BLaER1 treated with 17β-estradiol and CSF1 and Interleukin-3, amounts not matched to agents 10 nM and 100 nM (cell line): Measurements from ENCODE around the gene DIP2C.
"Not testable (repeated sequence)": the region's sequence is repeated elsewhere in the genome, so short reads cannot be mapped to it uniquely, and the experiment has no call there.

ENCODE experiments used
- H3K27ac ChIP-seq, 11 experiments: shearing (Covaris generic); formaldehyde crosslinking; 2 replicates each; pipeline ENCODE4 v1.8.1; 2022
- H3K27me3 ChIP-seq, 11 experiments: shearing (Covaris generic); formaldehyde crosslinking; 2 replicates each; pipeline ENCODE4 v1.8.1; 2022
- H3K36me3 ChIP-seq, 11 experiments: shearing (Covaris generic); formaldehyde crosslinking; 2 replicates each; pipeline ENCODE4 v1.8.1; 2022
- H3K4me1 ChIP-seq, 10 experiments: shearing (Covaris generic); formaldehyde crosslinking; 2 replicates each; pipeline ENCODE4 v1.8.1; 2022
- H3K4me2 ChIP-seq, 11 experiments: shearing (Covaris generic); formaldehyde crosslinking; 2 replicates each; pipeline ENCODE4 v1.8.1; 2022
- H3K4me3 ChIP-seq, 10 experiments: shearing (Covaris generic); formaldehyde crosslinking; 2 replicates each; pipeline ENCODE4 v1.8.1; 2022
- H3K9ac ChIP-seq, 11 experiments: shearing (Covaris generic); formaldehyde crosslinking; 2 replicates each; pipeline ENCODE4 v1.8.1; 2022
- H3K9me3 ChIP-seq, 11 experiments: shearing (Covaris generic); formaldehyde crosslinking; replicated peaks in 1 of 11; 2 replicates each; pipeline ENCODE4 v1.8.1; 2022
- H4K20me1 ChIP-seq, 11 experiments: shearing (Covaris generic); formaldehyde crosslinking; 2 replicates each; pipeline ENCODE4 v1.8.1; 2022
- Cebpa-rat ChIP-seq, 11 experiments: shearing (Covaris generic); IDR thresholded peaks; 2 replicates each; pipeline ENCODE4 v1.8.1; 2022

The DIP2C gene

DNA sequence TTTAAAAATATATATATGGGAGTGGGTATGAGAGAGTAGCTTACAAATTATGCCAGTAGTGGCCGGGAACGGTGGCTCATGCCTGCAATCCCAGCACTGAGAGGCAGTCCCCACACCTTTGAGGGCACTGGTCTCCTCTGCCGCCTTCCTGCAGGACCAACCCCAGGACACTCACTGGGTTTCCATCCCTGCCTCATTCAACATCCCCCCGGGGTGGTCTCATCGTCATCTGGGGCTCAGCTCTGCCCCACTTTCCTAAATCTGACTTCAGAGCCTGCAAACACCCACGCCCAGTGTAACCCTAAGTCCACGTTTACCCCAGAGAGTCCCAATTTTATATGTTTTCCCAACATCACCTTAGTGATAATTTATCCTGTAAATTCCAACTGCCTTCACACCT, 96.5 kb downstream of the DIP2C start:
- no peak overlapping the region for H3K4me2 ChIP-seq
- H3K27me3 ChIP-seq = peaks cover 0 to 28% (median 0%) of the 10 kb centered on the region in 11 experiments; a peak in 6 of 22 replicates
- no peak for TF ChIP-seq Cebpa-rat (IDR thresholded peaks at IDR 0.05)

DNA sequence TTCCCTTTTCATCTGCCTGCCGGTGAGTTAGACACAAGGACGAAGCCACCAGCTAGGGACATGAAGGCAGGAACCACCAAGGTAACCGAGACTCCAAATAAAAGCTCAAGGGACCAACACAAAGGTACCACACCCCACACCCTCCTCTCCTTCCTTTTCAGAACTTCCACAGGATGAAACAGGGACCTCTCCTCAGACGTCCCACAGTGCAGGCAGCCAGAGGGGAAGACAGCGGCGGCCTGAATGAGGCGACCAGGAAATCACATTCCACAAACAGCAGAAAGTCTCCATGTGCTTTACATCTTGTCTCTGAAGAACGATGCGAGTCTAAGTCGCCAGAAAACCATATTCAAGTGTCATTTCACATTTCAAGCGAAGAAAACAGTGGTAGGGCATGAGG, 97.8 kb downstream of the DIP2C start:
- Histone ChIP-seq H3K27ac (no peak overlapping the region), H3K36me3 (no peaks in the 10 kb centered on the region), H3K4me1 (peaks cover 17 to 53% (median 39%) of the 10 kb centered on the region in 10 experiments), H3K27me3 (peaks cover 0 to 29% (median 0%) of the 10 kb centered on the region in 11 experiments; a peak in 6 of 22 replicates), H3K4me3 (no peak overlapping the region), H4K20me1 (peaks cover 0 to 96% (median 66%) of the 10 kb centered on the region in 11 experiments; a peak in 19 of 22 replicates), H3K4me2 (peak overlapping the region in 5 of 11 experiments; percentile 15 to 96 (median 78); a peak in 7 of 22 replicates), H3K9ac (no peak overlapping the region), H3K9me3 (no peaks in the 10 kb centered on the region)
- TF ChIP-seq Cebpa-rat (IDR thresholded peaks at IDR 0.05) = no peak

More for the DNA sequence above, 96.5 kb downstream of the DIP2C start:
- Histone ChIP-seq H3K9ac (no peak overlapping the region), H3K9me3 (no peaks in the 10 kb centered on the region), H4K20me1 (peaks cover 0 to 99% (median 65%) of the 10 kb centered on the region in 11 experiments; a peak in 20 of 22 replicates), H3K36me3 (no peaks in the 10 kb centered on the region), H3K4me1 (peaks cover 18 to 48% (median 35%) of the 10 kb centered on the region in 10 experiments), H3K27ac (no peak overlapping the region), H3K4me3 (no peak overlapping the region)

- TF ChIP-seq Cebpa-rat (IDR thresholded peaks at IDR 0.05) = no peak
- Histone ChIP-seq H3K9me3 (no peaks in the 10 kb centered on the region), H3K4me2 (peak overlapping the region in 8 of 11 experiments; percentile 77 to 96 (median 85); a peak in 15 of 22 replicates), H3K27ac (no peak overlapping the region), H3K4me1 (peaks cover 17 to 61% (median 39%) of the 10 kb centered on the region in 10 experiments), H4K20me1 (peaks cover 0 to 96% (median 64%) of the 10 kb centered on the region in 11 experiments; a peak in 19 of 22 replicates), H3K27me3 (peaks cover 0 to 29% (median 0%) of the 10 kb centered on the region in 11 experiments; a peak in 6 of 22 replicates), H3K4me3 (no peak overlapping the region), H3K9ac (no peak overlapping the region), H3K36me3 (no peaks in the 10 kb centered on the region)
Measured at GRCh38 chr10:590721-591120, 98.7 kb downstream of the DIP2C start.

DNA sequence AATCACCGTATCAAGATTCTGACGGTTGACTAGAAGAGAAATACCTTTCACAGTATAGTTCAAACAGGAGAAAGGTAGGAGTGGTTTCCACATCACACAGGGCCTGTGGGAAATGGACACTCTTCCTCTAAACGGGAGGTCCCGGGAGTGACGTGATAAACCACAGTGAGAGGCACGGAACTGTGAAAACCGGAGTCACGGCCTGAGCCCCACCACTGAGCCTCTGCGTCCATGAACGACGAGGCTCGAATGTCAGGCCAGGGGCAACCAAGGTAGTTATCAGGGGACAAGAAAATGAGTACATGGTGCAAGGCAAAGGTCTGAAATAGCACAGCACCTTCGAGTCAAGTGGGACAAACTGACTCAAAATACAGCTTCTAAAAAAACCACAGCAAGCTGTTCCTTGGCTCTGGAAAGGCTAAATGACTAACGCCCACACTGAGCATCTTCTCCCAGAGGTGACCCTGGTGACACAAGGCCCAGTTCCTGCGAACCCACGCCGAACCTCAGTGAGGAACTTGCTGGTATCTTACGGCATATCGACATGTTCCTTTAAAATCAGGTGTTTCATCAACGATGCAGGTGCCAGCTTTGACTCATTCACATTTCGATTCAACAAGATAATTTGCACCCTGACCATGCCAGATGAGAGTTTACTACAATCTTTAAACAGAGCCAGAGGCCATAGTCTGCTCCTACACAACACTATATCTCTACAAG, 99.3 kb downstream of the DIP2C start:
- Histone ChIP-seq H3K27ac (no peak overlapping the region), H3K4me1 (peaks cover 17 to 61% (median 39%) of the 10 kb centered on the region in 10 experiments), H3K36me3 (no peaks in the 10 kb centered on the region), H3K9me3 (no peaks in the 10 kb centered on the region), H3K4me2 (peak overlapping the region; percentile 27 to 96 (median 79)), H3K27me3 (peaks cover 0 to 29% (median 0%) of the 10 kb centered on the region in 11 experiments; a peak in 6 of 22 replicates), H3K4me3 (no peak overlapping the region), H3K9ac (no peak overlapping the region), H4K20me1 (peaks cover 0 to 96% (median 62%) of the 10 kb centered on the region in 11 experiments; a peak in 19 of 22 replicates)
- TF ChIP-seq Cebpa-rat (IDR thresholded peaks at IDR 0.05) = no peak

- Histone ChIP-seq H3K9me3 (no peaks in the 10 kb centered on the region), H3K27ac (peak overlapping the region in 1 of 11 experiments; percentile 24; a peak in 1 of 22 replicates), H3K9ac (peak overlapping the region in 4 of 11 experiments; percentile 24 to 50 (median 42); a peak in 6 of 22 replicates), H4K20me1 (peaks cover 0 to 96% (median 59%) of the 10 kb centered on the region in 11 experiments; a peak in 18 of 22 replicates), H3K27me3 (peaks cover 0 to 29% (median 0%) of the 10 kb centered on the region in 11 experiments; a peak in 6 of 22 replicates), H3K36me3 (no peaks in the 10 kb centered on the region), H3K4me3 (0 out of 20 replicates have a peak overlapping the region, but pooled peaks of 1 of the 10 experiments have one; percentile 7), H3K4me1 (peaks cover 17 to 66% (median 39%) of the 10 kb centered on the region in 10 experiments), H3K4me2 (peak overlapping the region; percentile 31 to 96 (median 79); a peak in 21 of 22 replicates)
- TF ChIP-seq Cebpa-rat (IDR thresholded peaks at IDR 0.05) = no peak
Measured at GRCh38 chr10:588246-589165, 101.0 kb downstream of the DIP2C start.

DNA sequence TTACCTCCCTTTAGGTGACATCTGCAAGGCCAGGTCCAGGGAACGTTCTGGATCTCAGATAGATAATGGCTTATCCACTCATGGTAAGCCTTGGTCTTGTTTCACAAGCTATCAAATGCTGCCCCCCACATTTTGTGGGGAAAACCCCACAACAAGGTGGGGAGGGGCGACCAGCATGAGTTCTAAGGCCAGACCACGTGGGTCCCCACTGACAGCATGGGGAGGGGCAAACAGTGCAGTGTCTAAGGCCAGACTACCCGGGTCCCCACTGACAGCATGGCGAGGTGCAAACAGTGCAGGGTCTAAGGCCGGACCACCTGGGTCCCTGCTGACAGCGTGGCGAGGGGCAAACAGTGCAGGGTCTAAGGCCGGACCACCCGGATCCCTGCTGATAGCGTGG, 102.8 kb downstream of the DIP2C start:
- Histone ChIP-seq H3K27me3 (peaks cover 0 to 29% (median 0%) of the 10 kb centered on the region in 11 experiments; a peak in 6 of 22 replicates), H4K20me1 (peaks cover 0 to 98% (median 64%) of the 10 kb centered on the region in 11 experiments; a peak in 18 of 22 replicates), H3K36me3 (no peaks in the 10 kb centered on the region), H3K9ac (no peak overlapping the region), H3K9me3 (no peaks in the 10 kb centered on the region), H3K4me3 (no peak overlapping the region), H3K27ac (no peak overlapping the region), H3K4me2 (peak overlapping the region in 5 of 11 experiments; percentile 3 to 35 (median 15); a peak in 6 of 22 replicates), H3K4me1 (peaks cover 17 to 71% (median 38%) of the 10 kb centered on the region in 10 experiments)
- TF ChIP-seq Cebpa-rat (IDR thresholded peaks at IDR 0.05) = no peak

DNA sequence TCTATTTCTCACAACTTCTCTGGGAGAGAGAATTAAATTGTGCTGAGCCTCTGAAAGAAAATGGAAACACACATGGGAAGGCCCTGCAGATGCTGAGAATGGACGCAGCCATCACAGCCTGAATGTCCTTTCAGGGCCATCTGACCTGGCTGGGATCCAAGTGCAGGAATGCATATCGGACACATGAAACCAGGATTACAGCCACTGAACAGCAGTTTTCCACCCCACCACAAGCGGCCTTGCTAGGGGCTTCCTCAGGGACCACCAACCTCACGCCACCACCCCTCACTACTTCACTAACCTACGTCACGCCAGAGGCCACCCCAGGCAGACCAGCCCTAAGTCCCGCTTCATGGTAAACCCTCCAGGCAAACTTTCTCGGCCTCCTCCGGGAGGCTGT, 103.3 kb downstream of the DIP2C start:
- H3K27me3 ChIP-seq = peaks cover 0 to 29% (median 0%) of the 10 kb centered on the region in 11 experiments; a peak in 6 of 22 replicates
- H3K4me3 ChIP-seq = no peak overlapping the region
- TF ChIP-seq Cebpa-rat (IDR thresholded peaks at IDR 0.05) = no peak
- peak overlapping the region in 1 of 11 experiments; percentile 35; a peak in 1 of 22 replicates for H3K4me2 ChIP-seq
- peaks cover 17 to 66% (median 36%) of the 10 kb centered on the region in 10 experiments for H3K4me1 ChIP-seq
- peaks cover 0 to 97% (median 58%) of the 10 kb centered on the region in 11 experiments; a peak in 18 of 22 replicates for H4K20me1 ChIP-seq
- H3K9me3 ChIP-seq = no peaks in the 10 kb centered on the region
- no peak overlapping the region for H3K9ac ChIP-seq
- H3K27ac ChIP-seq = no peak overlapping the region
- H3K36me3 ChIP-seq = no peaks in the 10 kb centered on the region

DNA sequence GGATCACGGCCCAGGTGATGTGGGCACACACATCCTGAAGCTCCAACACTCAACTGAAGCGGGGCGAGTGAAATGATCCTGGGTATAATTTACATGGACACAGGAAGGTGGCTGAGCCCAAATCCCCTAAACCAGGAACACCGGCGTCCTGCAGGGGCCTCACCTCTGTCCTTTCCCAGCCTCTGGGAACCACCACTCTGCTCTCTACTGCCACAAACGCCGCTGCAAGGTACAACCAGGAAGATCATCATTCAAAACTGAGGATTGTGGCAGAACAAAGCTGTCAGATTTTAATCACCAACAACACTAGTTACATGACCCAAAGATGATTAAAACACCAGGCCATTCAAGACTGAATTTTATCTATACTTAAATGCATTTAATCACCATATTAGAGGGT, 104.0 kb downstream of the DIP2C start:
- Histone ChIP-seq H3K9me3 (no peaks in the 10 kb centered on the region), H3K4me2 (no peak overlapping the region), H3K27me3 (peaks cover 0 to 25% (median 0%) of the 10 kb centered on the region in 11 experiments; a peak in 6 of 22 replicates), H3K27ac (no peak overlapping the region), H4K20me1 (peaks cover 0 to 97% (median 52%) of the 10 kb centered on the region in 11 experiments; a peak in 17 of 22 replicates), H3K9ac (no peak overlapping the region), H3K4me1 (peaks cover 17 to 59% (median 31%) of the 10 kb centered on the region in 10 experiments), H3K36me3 (no peaks in the 10 kb centered on the region), H3K4me3 (no peak overlapping the region)
- no peak for TF ChIP-seq Cebpa-rat (IDR thresholded peaks at IDR 0.05)

DNA sequence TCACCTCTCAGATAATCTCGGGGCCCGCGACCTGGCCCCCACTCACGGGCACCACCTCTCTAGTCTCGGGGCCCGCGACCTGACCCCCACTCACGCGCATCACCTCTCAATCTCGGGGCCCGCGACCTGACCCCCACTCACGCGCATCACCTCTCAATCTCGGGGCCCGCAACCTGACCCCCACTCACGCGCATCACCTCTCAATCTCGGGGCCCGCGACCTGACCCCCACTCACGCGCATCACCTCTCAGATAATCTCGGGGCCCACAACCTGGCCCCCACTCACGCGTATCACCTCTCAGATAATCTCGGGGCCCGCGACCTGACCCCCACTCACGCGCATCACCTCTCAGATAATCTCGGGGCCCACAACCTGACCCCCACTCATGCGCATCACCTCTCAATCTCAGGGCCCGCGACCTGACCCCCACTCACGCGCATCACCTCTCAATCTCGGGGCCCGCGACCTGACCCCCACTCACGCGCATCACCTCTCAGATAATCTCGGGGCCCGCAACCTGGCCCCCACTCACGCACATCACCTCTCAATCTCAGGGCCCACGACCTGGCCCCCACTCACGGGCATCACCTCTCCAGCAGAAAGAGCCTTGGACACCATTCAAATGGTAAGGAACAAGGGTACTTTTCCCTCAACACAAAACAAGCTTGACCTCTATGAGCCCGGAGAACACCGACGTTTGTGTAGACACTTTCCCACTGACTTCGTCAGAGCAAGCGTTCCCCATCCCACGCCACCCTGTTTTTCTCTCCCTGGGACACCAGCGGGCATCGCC, 104.8 kb downstream of the DIP2C start:
- not testable (repeated sequence) for H3K9me3 ChIP-seq, H3K4me3 ChIP-seq, H3K9ac ChIP-seq, H3K27ac ChIP-seq, H3K4me2 ChIP-seq, H3K36me3 ChIP-seq
- peaks cover 0 to 17% (median 0%) of the 10 kb centered on the region in 11 experiments; a peak in 6 of 22 replicates for H3K27me3 ChIP-seq
- H4K20me1 ChIP-seq = peaks cover 0 to 93% (median 44%) of the 10 kb centered on the region in 11 experiments; a peak in 17 of 22 replicates
- peaks cover 10 to 51% (median 23%) of the 10 kb centered on the region in 10 experiments for H3K4me1 ChIP-seq
